T47D (cell line): ENCODE data around the gene CAPN15.

ENCODE experiments used
- DNase-seq, 2 experiments: peaks; one replicate each; pipeline versions ENCODE4 v3.0.0 to v3.0.0-alpha.2; 2011 to 2012; ENCODE audit warnings: low read depth in 1 of 2, low spot score in 1 of 2
- JUND ChIP-seq: IDR thresholded peaks from 2 replicates; pipeline ENCODE4 v1.6.1; 2012; ENCODE audit warnings: low read depth
- in situ Hi-C: cut with HindIII; loops from 2 replicates; pipeline ENCODE4 v1.10.0; 2016; ENCODE audit warnings: low sequenced_read_pairs, low pct_unique_long_range_greater_than_20kb

Gene CAPN15

GRCh38 chr16:512802-513201 lies 14.7 kb upstream of the CAPN15 start:
- TF ChIP-seq JUND = no peak
- in situ Hi-C loops = no loop called here
- no peak for DNase-seq

GRCh38 chr16:513950-514349 lies 13.6 kb upstream of the CAPN15 start:
- TF ChIP-seq JUND = no peak
- in situ Hi-C loops = no loop called here
- no peak for DNase-seq

- in situ Hi-C loops = no loop called here
- TF ChIP-seq JUND = no peak
- no peak for DNase-seq
These were observed 12.2 kb upstream of the CAPN15 start for GRCh38 chr16:515175-515938.

- no peak for TF ChIP-seq JUND
- in situ Hi-C loops = no loop called here
- no peak for DNase-seq
These were observed 11.6 kb upstream of the CAPN15 start for GRCh38 chr16:515939-516226.

- in situ Hi-C loops = no loop called here
- no peak for DNase-seq
These were observed 11.2 kb upstream of the CAPN15 start for GRCh38 chr16:516301-516700.

GRCh38 chr16:518858-519257 lies 8.7 kb upstream of the CAPN15 start:
- in situ Hi-C loops = no loop called here
- no peak for DNase-seq
- no peak for TF ChIP-seq JUND

More at GRCh38 chr16:516301-516700, 11.2 kb upstream of the CAPN15 start:
- no peak for TF ChIP-seq JUND

GRCh38 chr16:519425-519824 lies 8.1 kb upstream of the CAPN15 start:
- in situ Hi-C loops = no loop called here
- TF ChIP-seq JUND = no peak
- no peak for DNase-seq

- no peak for DNase-seq
- TF ChIP-seq JUND = no peak
- in situ Hi-C loops = no loop called here
These were observed 7.4 kb upstream of the CAPN15 start for GRCh38 chr16:519841-520687.

GRCh38 chr16:520847-521246 lies 6.7 kb upstream of the CAPN15 start:
- in situ Hi-C loops = no loop called here
- no peak for TF ChIP-seq JUND
- DNase-seq = no peak

GRCh38 chr16:521381-522210 lies 5.9 kb upstream of the CAPN15 start:
- peak in 1 of 2 experiments; percentile 54 for DNase-seq
- TF ChIP-seq JUND = no peak
- in situ Hi-C loops = no loop called here

- in situ Hi-C loops = no loop called here
- no peak for TF ChIP-seq JUND
- no peak for DNase-seq
These were observed 5.0 kb upstream of the CAPN15 start for GRCh38 chr16:522320-523096.
